Activated naive CD4-positive, alpha-beta T cell treated with anti-CD3 and anti-CD28 coated beads, Interleukin-2, amount 50 U/mL, for 72 hours (primary cell): ENCODE results near the gene MS4A2. TPM values are rescaled to one million over a fixed set of nuclear protein-coding genes. Genes with fewer than 3 reads are reported as not detected.
"Not testable (repeated sequence)": the region's sequence is repeated elsewhere in the genome, so short reads cannot be mapped to it uniquely, and the experiment has no call there.

Experiments
- ATAC-seq, 2 donors: fragments of 150-1000 bp; cut with Tn5 transposase; 2 replicates each; pipeline ENCODE4 v1.10.0; 2021; ENCODE audit warnings: mild to moderate bottlenecking in 2 of 2, moderate library complexity in 2 of 2
- DNase-seq, 2 donors: peaks; one replicate each; pipeline ENCODE4 v3.0.0; 2021 to 2022; ENCODE audit warnings: low spot score in 2 of 2
- H3K27ac Mint-ChIP-seq, 2 donors: one replicate each; pipeline ENCODE4 v1.8.0; 2022; ENCODE audit warnings: mild to moderate bottlenecking in 2 of 2, mixed read lengths in 2 of 2
- H3K36me3 Mint-ChIP-seq, 2 donors: one replicate each; pipeline ENCODE4 v1.8.0; 2022; ENCODE audit warnings: mixed read lengths in 2 of 2
- H3K9me3 Mint-ChIP-seq, 2 donors: one replicate each; pipeline ENCODE4 v1.8.0; 2022; ENCODE audit warnings: mixed read lengths in 2 of 2
- total RNA-seq, 2 donors: library from RNA; stranded (reverse); gene quantifications; one replicate each; pipeline ENCODE4 v1.2.3, GENCODE V29; 2022

The MS4A2 gene
- total RNA-seq, 2 donors from 2014 or later = not detected

DNA sequence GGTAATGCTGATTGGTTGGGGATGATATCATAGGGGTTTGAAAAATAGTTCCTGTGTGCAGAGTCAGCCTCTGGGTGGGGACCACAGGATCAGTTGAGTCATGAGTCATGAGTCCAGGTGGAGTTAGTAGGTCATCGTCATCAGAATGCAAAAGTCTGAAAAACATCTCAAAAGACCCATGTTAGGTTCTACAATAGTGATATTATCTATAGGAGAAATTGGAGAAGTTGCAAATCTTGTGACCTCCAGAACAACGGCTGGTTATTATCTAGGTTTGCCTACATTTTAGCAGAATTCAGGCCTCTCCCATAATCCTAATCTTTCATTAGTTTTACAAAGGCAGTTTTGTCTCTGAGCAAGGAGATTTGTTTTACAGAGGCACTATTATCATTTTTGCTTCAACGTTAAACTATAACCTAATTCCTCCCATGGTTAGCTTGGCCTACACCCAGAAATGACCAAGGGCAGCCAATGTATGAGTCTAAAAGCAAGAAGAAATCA lies 38.9 kb downstream of the MS4A2 start:
- Mint-ChIP-seq H3K27ac (no peak overlapping the region), H3K36me3 (no peaks in the 10 kb centered on the region), H3K9me3 (no peaks in the 10 kb centered on the region)
- no peak for ATAC-seq
- DNase-seq = no peak

DNA sequence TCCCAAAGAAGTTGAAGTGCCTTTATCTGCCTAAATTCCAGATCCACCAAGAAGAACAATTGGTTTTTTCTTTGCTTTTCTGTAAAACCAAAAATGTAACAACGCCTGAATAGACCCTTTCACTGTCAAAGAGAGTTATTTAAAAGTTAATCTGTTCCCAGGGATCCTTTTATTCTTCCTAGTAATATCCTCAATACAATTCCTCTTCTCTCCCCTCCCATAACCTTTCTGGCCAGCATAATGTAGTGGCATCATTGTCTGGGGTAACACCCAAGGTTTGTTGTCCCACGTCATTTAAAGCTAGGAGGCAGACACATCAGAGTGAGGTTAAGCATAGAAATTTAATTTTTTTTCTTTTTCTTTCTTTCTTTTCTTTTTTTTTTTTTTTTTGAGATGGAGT lies 39.9 kb downstream of the MS4A2 start:
- H3K27ac Mint-ChIP-seq = no peak overlapping the region
- H3K36me3 Mint-ChIP-seq = no peaks in the 10 kb centered on the region
- H3K9me3 Mint-ChIP-seq = peaks cover 0 to 3% of the 10 kb centered on the region in 2 donors
- ATAC-seq (no peak), DNase-seq (no peak)

DNA sequence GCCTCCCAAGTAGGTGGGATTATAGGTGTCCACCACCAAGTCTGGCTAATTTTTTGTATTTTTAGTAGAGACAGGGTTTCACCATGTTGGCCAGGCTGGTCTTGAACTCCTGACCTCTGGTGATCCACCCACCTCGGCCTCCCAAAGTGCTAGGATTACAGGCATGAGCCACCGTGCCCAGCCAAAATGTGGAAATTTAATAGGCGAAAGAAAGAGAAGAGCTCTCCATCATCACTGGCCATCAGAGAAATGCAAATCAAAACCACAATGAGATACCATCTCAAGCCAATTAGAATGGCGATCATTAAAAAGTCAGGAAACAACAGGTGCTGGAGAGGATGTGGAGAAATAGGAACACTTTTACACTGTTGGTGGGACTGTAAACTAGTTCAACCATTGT lies 40.4 kb downstream of the MS4A2 start:
- not testable (repeated sequence) for ATAC-seq, DNase-seq, H3K27ac Mint-ChIP-seq, H3K9me3 Mint-ChIP-seq, H3K36me3 Mint-ChIP-seq

DNA sequence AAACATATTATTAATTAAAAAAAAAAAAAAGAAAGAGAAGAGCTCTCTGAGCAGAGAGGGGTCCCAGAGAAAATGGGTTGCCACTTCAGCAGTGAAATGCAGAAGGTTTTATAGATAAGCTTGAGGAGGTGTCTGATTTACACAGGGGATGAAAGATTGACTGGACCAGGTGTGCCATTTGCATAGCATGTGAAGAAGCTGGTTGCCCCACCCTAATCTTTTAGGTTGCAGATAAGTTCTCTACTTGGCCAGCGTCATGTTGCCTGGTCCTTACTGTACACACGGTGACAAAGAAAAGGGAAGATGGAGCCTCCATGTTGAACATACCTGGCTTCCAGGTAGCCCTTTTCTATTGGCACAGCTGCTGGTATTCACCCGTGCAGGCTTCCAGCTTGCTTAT lies 41.4 kb downstream of the MS4A2 start:
- ATAC-seq (no peak), DNase-seq (no peak)
- Mint-ChIP-seq H3K27ac (no peak overlapping the region), H3K36me3 (no peaks in the 10 kb centered on the region), H3K9me3 (peaks cover 0 to 10% of the 10 kb centered on the region in 2 donors)

DNA sequence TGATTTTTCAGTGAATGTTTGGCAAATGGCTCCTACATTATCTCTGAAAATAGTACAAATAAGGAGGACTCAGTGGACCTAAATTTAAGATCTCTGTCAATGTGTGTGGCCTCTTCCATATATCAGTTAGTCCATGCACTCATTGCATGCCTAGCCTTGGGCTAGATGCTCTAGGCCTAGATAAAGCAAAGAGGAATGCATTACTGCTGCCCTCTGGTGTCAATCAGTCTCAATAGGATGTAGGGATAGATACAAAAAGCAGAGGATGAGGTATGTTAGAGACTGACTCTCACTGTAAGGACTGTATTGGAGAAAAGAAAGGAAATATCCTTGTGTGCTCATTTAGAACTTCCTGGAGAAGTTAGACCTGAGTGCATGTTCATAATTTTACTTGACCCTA lies 42.0 kb downstream of the MS4A2 start:
- DNase-seq (no peak), ATAC-seq (peak; percentile 29 to 63)
- Mint-ChIP-seq H3K9me3 (peaks cover 0 to 10% of the 10 kb centered on the region in 2 donors), H3K36me3 (no peaks in the 10 kb centered on the region), H3K27ac (no peak overlapping the region)

DNA sequence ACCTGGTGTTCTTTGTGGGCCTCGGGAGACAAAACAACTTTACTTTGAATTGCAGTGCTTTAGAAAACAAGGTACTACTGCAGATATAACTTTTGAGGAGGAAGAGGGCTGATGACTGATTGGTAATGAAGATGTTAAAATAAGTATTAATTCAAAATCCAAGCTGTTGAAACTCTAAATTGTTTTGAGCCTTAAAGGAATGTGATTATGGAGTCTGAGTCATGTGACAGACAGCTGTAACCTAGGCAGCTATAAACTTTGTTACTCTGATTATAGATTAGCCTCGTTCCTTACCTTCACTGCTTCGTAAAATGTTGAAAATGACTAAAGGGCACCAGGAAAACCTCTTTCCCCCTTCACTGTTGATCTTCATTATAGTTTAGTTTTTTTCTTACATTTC lies 43.4 kb downstream of the MS4A2 start:
- H3K27ac Mint-ChIP-seq = no peak overlapping the region
- ATAC-seq (no peak), DNase-seq (no peak)
- peaks cover 5 to 10% of the 10 kb centered on the region in 2 donors for H3K9me3 Mint-ChIP-seq
- peaks cover 0 to 6% of the 10 kb centered on the region in 2 donors for H3K36me3 Mint-ChIP-seq

DNA sequence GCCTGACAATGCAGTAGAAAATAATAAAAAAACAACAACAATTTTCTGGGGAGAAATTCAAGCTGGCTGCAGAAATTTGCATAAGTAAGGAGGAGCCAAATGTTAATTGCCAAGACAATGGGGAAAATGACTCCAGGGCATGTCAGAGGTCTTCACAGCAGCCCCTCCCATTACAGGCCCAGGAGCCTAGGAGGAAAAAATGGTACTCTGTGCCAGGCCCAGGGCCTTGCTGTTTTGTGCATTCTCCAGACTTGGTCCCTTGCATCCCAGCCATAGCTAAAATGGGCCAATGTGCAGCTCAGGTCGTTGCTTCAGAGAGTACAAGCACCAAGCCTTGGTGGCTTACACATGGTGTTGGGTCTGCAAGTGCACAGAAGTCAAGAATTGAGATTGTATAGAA lies 45.5 kb downstream of the MS4A2 start:
- no peak for DNase-seq
- ATAC-seq = no peak
- H3K36me3 Mint-ChIP-seq = peaks cover 0 to 6% of the 10 kb centered on the region in 2 donors
- no peak overlapping the region for H3K27ac Mint-ChIP-seq
- peaks cover 5 to 10% of the 10 kb centered on the region in 2 donors for H3K9me3 Mint-ChIP-seq

DNA sequence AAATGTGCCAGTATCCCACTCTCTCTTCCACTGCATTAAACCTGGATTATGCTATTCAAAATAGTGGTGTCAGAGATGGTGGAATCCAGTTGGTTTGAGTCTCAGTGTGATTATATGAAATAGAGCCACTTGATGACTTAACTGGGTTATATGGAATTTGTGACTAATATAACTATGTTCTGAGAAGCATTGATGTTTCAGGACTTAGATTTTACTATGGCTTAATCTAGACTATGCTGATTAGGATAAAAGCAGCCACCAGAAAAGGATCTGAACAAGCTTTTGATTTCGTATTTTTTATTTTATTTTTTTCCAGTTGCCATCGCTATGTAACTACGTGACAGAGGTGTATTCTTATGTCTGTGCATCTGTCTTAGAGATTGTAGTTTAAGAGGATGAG lies 55.3 kb downstream of the MS4A2 start:
- no peaks in the 10 kb centered on the region for H3K36me3 Mint-ChIP-seq
- ATAC-seq (peak; percentile 29 to 75), DNase-seq (no peak)
- no peak overlapping the region for H3K27ac Mint-ChIP-seq
- no peaks in the 10 kb centered on the region for H3K9me3 Mint-ChIP-seq

DNA sequence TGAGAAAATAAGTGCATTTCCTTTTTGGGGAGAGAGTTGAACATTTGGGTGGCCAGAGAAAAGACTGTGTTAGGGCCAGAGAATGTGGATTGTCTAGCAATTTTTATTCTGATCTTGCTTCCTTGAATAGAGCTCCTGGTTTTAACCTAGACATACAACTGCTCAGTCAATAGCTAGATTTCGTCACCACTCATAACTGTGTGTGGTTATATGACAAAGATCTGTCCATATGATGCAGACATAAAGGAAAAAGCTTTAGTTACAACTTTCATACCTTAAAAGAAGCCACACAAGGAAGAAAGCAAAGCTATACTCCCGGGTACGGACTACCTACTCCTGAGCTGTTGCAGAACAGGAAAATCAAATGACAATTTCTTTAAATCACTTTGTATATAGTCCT lies 57.2 kb downstream of the MS4A2 start:
- no peak overlapping the region for H3K27ac Mint-ChIP-seq

More for the DNA sequence above, 57.2 kb downstream of the MS4A2 start:
- Mint-ChIP-seq H3K9me3 (no peaks in the 10 kb centered on the region), H3K36me3 (no peaks in the 10 kb centered on the region)
- DNase-seq (no peak), ATAC-seq (peak; percentile 20 to 73)

Other genes starting within 250 kb of the MS4A2 start
- not detected for gene CBLIF, start 243.2 kb upstream of the MS4A2 start, total RNA-seq
- not detected for gene TCN1, start 222.2 kb upstream of the MS4A2 start, total RNA-seq
- not detected for gene OOSP3, start 209.9 kb upstream of the MS4A2 start, total RNA-seq
- gene OOSP1, start 150.2 kb upstream of the MS4A2 start, total RNA-seq = not detected
- not detected for gene OOSP4A, start 124.6 kb upstream of the MS4A2 start, total RNA-seq
- not detected for gene OOSP4B, start 71.5 kb upstream of the MS4A2 start, total RNA-seq
- gene OOSP2, start 48.3 kb upstream of the MS4A2 start, total RNA-seq = not detected
- not detected for gene MS4A3, start 32.0 kb upstream of the MS4A2 start, total RNA-seq
- gene MS4A6A, start 94.4 kb downstream of the MS4A2 start, total RNA-seq = not detected
- not detected for gene MS4A4E, start 154.5 kb downstream of the MS4A2 start, total RNA-seq
- gene MS4A4A, start 192.0 kb downstream of the MS4A2 start, total RNA-seq = not detected
- gene MS4A6E, start 238.6 kb downstream of the MS4A2 start, total RNA-seq = not detected